ENCODE data around the gene ZFX.

The ZFX gene

GRCh38 chrX:24235084-24235710, 85.7 kb downstream of the ZFX start:
- H3K27ac ChIP-seq (ENCODE audit: low read depth, low read length), result no peak overlapping the region
- no peaks in the 10 kb centered on the region for H3K9me3 ChIP-seq (ENCODE audit: control insufficient read depth, insufficient read depth, low read length)
- no peak overlapping the region for H3K9ac ChIP-seq (ENCODE audit: low read depth, low read length)
- H3K4me1 ChIP-seq (ENCODE audit: control insufficient read depth, insufficient read depth, low read length), result no peaks in the 10 kb centered on the region
- no peaks in the 10 kb centered on the region for H3K36me3 ChIP-seq (ENCODE audit: control insufficient read depth, insufficient read depth, low read length)
- H3K27me3 ChIP-seq (ENCODE audit: control insufficient read depth, insufficient read depth, low read length), result no peaks in the 10 kb centered on the region
- H3K4me3 ChIP-seq (ENCODE audit: low read depth, low read length), result no peak overlapping the region

DNA sequence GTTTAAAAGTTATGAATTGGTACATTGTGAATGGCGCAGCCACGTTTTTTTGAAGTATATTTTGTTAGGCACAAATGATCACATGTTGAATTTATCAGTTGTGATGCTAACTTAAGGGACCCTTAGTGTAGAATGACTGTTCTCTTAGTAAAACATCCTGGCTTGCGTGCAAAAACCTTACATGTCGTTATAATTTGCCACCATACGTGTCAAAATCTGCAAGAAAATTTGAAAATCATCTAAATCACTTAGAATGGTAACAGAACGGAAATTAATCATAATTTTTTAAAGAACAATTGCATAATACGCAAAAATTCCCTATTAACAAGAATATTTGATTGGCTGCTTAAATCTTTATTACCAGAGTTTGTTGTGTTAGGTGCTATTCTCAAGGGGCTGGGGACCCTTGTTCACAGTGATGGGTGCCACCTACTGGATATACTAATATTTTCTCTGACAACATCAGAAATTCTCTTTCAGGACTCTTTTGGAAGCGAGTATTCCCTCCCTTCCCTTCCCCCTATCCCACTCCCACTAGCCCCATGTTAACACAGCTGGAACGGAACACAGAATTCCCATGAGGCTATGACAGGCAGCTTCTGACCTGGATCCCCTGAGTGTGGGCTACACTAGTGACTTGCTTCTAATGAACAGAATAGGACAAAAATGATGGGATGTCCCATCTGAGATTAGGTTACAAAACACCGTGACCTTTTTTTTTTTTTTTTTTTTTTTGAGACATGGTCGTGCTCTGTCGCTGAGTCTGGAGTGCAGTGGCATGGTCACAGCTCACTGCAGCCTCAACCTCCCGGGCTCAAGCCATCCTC, 92.5 kb downstream of the ZFX start:
- no peaks in the 10 kb centered on the region for H3K9me3 ChIP-seq (ENCODE audit: control insufficient read depth, insufficient read depth, low read length)
- no peak overlapping the region for H3K4me3 ChIP-seq (ENCODE audit: low read depth, low read length)
- H3K4me1 ChIP-seq (ENCODE audit: control insufficient read depth, insufficient read depth, low read length), result peaks cover 9% of the 10 kb centered on the region
- H3K27me3 ChIP-seq (ENCODE audit: control insufficient read depth, insufficient read depth, low read length), result no peaks in the 10 kb centered on the region
- no peak overlapping the region for H3K9ac ChIP-seq (ENCODE audit: low read depth, low read length)
- no peaks in the 10 kb centered on the region for H3K36me3 ChIP-seq (ENCODE audit: control insufficient read depth, insufficient read depth, low read length)
- H3K27ac ChIP-seq (ENCODE audit: low read depth, low read length), result no peak overlapping the region

GRCh38 chrX:24242649-24243175, 93.2 kb downstream of the ZFX start:
- H3K36me3 ChIP-seq (ENCODE audit: control insufficient read depth, insufficient read depth, low read length), result no peaks in the 10 kb centered on the region
- no peaks in the 10 kb centered on the region for H3K27me3 ChIP-seq (ENCODE audit: control insufficient read depth, insufficient read depth, low read length)
- H3K4me1 ChIP-seq (ENCODE audit: control insufficient read depth, insufficient read depth, low read length), result peaks cover 9% of the 10 kb centered on the region
- no peaks in the 10 kb centered on the region for H3K9me3 ChIP-seq (ENCODE audit: control insufficient read depth, insufficient read depth, low read length)
- peak overlapping the region; percentile 8 for H3K27ac ChIP-seq (ENCODE audit: low read depth, low read length)
- H3K4me3 ChIP-seq (ENCODE audit: low read depth, low read length), result no peak overlapping the region
- no peak overlapping the region for H3K9ac ChIP-seq (ENCODE audit: low read depth, low read length)

- no peaks in the 10 kb centered on the region for H3K27me3 ChIP-seq (ENCODE audit: control insufficient read depth, insufficient read depth, low read length)
- H3K9ac ChIP-seq (ENCODE audit: low read depth, low read length), result no peak overlapping the region
- no peaks in the 10 kb centered on the region for H3K36me3 ChIP-seq (ENCODE audit: control insufficient read depth, insufficient read depth, low read length)
- H3K4me3 ChIP-seq (ENCODE audit: low read depth, low read length), result no peak overlapping the region
- peak overlapping the region; percentile 8 for H3K27ac ChIP-seq (ENCODE audit: low read depth, low read length)
- H3K9me3 ChIP-seq (ENCODE audit: control insufficient read depth, insufficient read depth, low read length), result no peaks in the 10 kb centered on the region
- peaks cover 9% of the 10 kb centered on the region for H3K4me1 ChIP-seq (ENCODE audit: control insufficient read depth, insufficient read depth, low read length)
These were observed 93.7 kb downstream of the ZFX start for GRCh38 chrX:24243188-24243587.

GRCh38 chrX:24243692-24244091, 94.2 kb downstream of the ZFX start:
- Histone ChIP-seq H3K27ac (ENCODE audit: low read depth, low read length) (no peak overlapping the region), H3K9ac (ENCODE audit: low read depth, low read length) (no peak overlapping the region), H3K9me3 (ENCODE audit: control insufficient read depth, insufficient read depth, low read length) (no peaks in the 10 kb centered on the region), H3K4me1 (ENCODE audit: control insufficient read depth, insufficient read depth, low read length) (peaks cover 9% of the 10 kb centered on the region), H3K27me3 (ENCODE audit: control insufficient read depth, insufficient read depth, low read length) (no peaks in the 10 kb centered on the region), H3K4me3 (ENCODE audit: low read depth, low read length) (no peak overlapping the region), H3K36me3 (ENCODE audit: control insufficient read depth, insufficient read depth, low read length) (no peaks in the 10 kb centered on the region)

- Histone ChIP-seq H3K36me3 (ENCODE audit: control insufficient read depth, insufficient read depth, low read length) (no peaks in the 10 kb centered on the region), H3K9me3 (ENCODE audit: control insufficient read depth, insufficient read depth, low read length) (no peaks in the 10 kb centered on the region), H3K4me3 (ENCODE audit: low read depth, low read length) (no peak overlapping the region), H3K9ac (ENCODE audit: low read depth, low read length) (no peak overlapping the region), H3K4me1 (ENCODE audit: control insufficient read depth, insufficient read depth, low read length) (peaks cover 9% of the 10 kb centered on the region), H3K27ac (ENCODE audit: low read depth, low read length) (peak overlapping the region; percentile 53), H3K27me3 (ENCODE audit: control insufficient read depth, insufficient read depth, low read length) (no peaks in the 10 kb centered on the region)
These were observed 95.7 kb downstream of the ZFX start for GRCh38 chrX:24245202-24245601.

DNA sequence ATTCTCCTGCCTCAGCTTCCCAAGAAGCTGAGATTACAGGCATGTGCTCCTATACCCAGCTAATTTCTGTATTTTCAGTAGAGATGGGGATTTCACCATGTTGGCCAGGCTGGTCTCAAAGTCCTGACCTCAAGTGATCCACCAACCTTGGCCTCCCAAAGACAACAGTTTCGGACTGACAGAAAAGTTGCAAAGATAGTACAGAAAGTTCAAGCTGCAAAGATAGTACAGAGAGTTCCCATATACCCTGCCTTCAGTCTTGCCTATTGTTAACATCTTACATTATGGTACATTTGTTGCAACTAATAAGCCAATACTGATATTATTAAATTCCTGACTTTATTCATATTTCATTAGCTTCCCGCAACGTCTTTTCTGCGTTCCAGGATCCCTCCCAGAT, 98.5 kb downstream of the ZFX start:
- Histone ChIP-seq H3K9me3 (ENCODE audit: control insufficient read depth, insufficient read depth, low read length) (no peaks in the 10 kb centered on the region), H3K27ac (ENCODE audit: low read depth, low read length) (no peak overlapping the region), H3K36me3 (ENCODE audit: control insufficient read depth, insufficient read depth, low read length) (no peaks in the 10 kb centered on the region), H3K4me3 (ENCODE audit: low read depth, low read length) (no peak overlapping the region), H3K27me3 (ENCODE audit: control insufficient read depth, insufficient read depth, low read length) (no peaks in the 10 kb centered on the region), H3K9ac (ENCODE audit: low read depth, low read length) (no peak overlapping the region), H3K4me1 (ENCODE audit: control insufficient read depth, insufficient read depth, low read length) (peaks cover 9% of the 10 kb centered on the region)

DNA sequence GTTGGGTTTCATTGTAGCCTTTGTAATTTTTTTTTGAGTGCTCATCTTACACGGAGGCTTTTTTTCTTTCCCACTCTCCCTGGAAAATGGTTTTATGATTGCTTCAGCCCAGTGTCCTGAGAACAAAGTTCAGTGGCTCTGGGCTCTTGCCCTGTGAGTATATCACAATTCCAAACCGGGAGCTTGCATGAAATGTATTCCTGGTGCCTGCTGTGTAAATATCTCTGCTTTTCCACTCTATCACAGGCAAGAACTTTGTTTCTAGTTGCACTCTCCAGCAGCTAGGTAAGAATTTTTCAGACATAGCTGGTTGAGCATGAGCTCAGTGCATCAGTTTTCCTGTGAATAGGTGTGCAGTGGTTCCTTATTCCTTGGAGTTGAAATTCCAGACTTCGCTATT, 103.5 kb downstream of the ZFX start:
- H3K9me3 ChIP-seq (ENCODE audit: control insufficient read depth, insufficient read depth, low read length), result no peaks in the 10 kb centered on the region
- H3K4me3 ChIP-seq (ENCODE audit: low read depth, low read length), result no peak overlapping the region
- H3K27me3 ChIP-seq (ENCODE audit: control insufficient read depth, insufficient read depth, low read length), result no peaks in the 10 kb centered on the region
- no peak overlapping the region for H3K9ac ChIP-seq (ENCODE audit: low read depth, low read length)
- H3K36me3 ChIP-seq (ENCODE audit: control insufficient read depth, insufficient read depth, low read length), result no peaks in the 10 kb centered on the region
- no peak overlapping the region for H3K27ac ChIP-seq (ENCODE audit: low read depth, low read length)
- no peaks in the 10 kb centered on the region for H3K4me1 ChIP-seq (ENCODE audit: control insufficient read depth, insufficient read depth, low read length)

- no peaks in the 10 kb centered on the region for H3K27me3 ChIP-seq (ENCODE audit: control insufficient read depth, insufficient read depth, low read length)
- H3K9ac ChIP-seq (ENCODE audit: low read depth, low read length), result no peak overlapping the region
- H3K36me3 ChIP-seq (ENCODE audit: control insufficient read depth, insufficient read depth, low read length), result no peaks in the 10 kb centered on the region
- no peak overlapping the region for H3K27ac ChIP-seq (ENCODE audit: low read depth, low read length)
- no peak overlapping the region for H3K4me3 ChIP-seq (ENCODE audit: low read depth, low read length)
- no peaks in the 10 kb centered on the region for H3K9me3 ChIP-seq (ENCODE audit: control insufficient read depth, insufficient read depth, low read length)
- H3K4me1 ChIP-seq (ENCODE audit: control insufficient read depth, insufficient read depth, low read length), result no peaks in the 10 kb centered on the region
These were observed 103.9 kb downstream of the ZFX start for GRCh38 chrX:24253469-24253868.

- Histone ChIP-seq H3K27me3 (ENCODE audit: control insufficient read depth, insufficient read depth, low read length) (no peaks in the 10 kb centered on the region), H3K27ac (ENCODE audit: low read depth, low read length) (no peak overlapping the region), H3K36me3 (ENCODE audit: control insufficient read depth, insufficient read depth, low read length) (no peaks in the 10 kb centered on the region), H3K9me3 (ENCODE audit: control insufficient read depth, insufficient read depth, low read length) (no peaks in the 10 kb centered on the region), H3K4me1 (ENCODE audit: control insufficient read depth, insufficient read depth, low read length) (0 out of 2 replicates have a peak, but pooled peaks cover 4% of the 10 kb centered on the region), H3K9ac (ENCODE audit: low read depth, low read length) (no peak overlapping the region), H3K4me3 (ENCODE audit: low read depth, low read length) (no peak overlapping the region)
These were observed 107.5 kb downstream of the ZFX start for GRCh38 chrX:24257011-24257410.

GRCh38 chrX:24259544-24260240, 110.2 kb downstream of the ZFX start:
- no peak overlapping the region for H3K9ac ChIP-seq (ENCODE audit: low read depth, low read length)
- no peaks in the 10 kb centered on the region for H3K36me3 ChIP-seq (ENCODE audit: control insufficient read depth, insufficient read depth, low read length)
- H3K27ac ChIP-seq (ENCODE audit: low read depth, low read length), result no peak overlapping the region

More at GRCh38 chrX:24259544-24260240, 110.2 kb downstream of the ZFX start:
- Histone ChIP-seq H3K4me3 (ENCODE audit: low read depth, low read length) (no peak overlapping the region), H3K4me1 (ENCODE audit: control insufficient read depth, insufficient read depth, low read length) (0 out of 2 replicates have a peak, but pooled peaks cover 4% of the 10 kb centered on the region), H3K9me3 (ENCODE audit: control insufficient read depth, insufficient read depth, low read length) (no peaks in the 10 kb centered on the region), H3K27me3 (ENCODE audit: control insufficient read depth, insufficient read depth, low read length) (no peaks in the 10 kb centered on the region)

Measured in HUES48 (cell line).